ENCODE data around the gene DLL4. TPM values are rescaled to one million over a fixed set of nuclear protein-coding genes. Genes with fewer than 3 reads are reported as not detected.

DLL4 gene
- total and polyA plus RNA-seq, 10 of the 15 experiments (the other 5 are each of a cell fraction or from before 2014, with no cell fraction given), result 0.04 to 0.16 (median 0.09) TPM; not detected in 6

DNA sequence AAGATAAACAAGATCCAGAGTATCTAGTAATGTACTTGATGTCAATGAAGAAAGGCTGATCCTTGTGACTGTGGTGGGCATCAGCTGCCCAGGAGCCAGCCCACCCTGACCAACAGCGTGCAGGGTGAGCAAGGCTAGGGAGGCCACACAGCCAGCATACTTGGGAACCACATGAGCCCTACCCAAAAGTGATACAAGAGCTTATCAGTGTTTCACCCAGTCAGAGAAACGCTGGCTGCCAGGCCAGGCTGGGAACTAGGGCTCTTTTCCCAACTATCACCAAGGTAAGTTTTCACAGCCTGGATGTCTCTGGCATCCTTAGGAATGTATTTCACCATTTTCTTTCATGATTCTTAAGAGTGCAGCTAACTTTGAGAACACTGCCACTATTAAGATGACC lies 49.0 kb downstream of the DLL4 start (continued):
- TF ChIP-seq TAF1 (IDR thresholded peaks at IDR 0.05; ENCODE audit: borderline replicate concordance, low read depth, low read length), result no peak
- no peak for TF ChIP-seq SMAD1 (IDR thresholded peaks at IDR 0.05; ENCODE audit: low read depth, partially characterized antibody)
- no peak for TF ChIP-seq SREBF1 (IDR thresholded peaks at IDR 0.05; ENCODE audit: low read length)
- TF ChIP-seq MYB (IDR thresholded peaks at IDR 0.05; ENCODE audit: borderline replicate concordance, low read depth, low read length), result no peak
- TF ChIP-seq, protein P1, sequence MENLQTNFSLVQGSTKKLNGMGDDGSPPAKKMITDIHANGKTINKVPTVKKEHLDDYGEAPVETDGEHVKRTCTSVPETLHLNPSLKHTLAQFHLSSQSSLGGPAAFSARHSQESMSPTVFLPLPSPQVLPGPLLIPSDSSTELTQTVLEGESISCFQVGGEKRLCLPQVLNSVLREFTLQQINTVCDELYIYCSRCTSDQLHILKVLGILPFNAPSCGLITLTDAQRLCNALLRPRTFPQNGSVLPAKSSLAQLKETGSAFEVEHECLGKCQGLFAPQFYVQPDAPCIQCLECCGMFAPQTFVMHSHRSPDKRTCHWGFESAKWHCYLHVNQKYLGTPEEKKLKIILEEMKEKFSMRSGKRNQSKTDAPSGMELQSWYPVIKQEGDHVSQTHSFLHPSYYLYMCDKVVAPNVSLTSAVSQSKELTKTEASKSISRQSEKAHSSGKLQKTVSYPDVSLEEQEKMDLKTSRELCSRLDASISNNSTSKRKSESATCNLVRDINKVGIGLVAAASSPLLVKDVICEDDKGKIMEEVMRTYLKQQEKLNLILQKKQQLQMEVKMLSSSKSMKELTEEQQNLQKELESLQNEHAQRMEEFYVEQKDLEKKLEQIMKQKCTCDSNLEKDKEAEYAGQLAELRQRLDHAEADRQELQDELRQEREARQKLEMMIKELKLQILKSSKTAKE (IDR thresholded peaks at IDR 0.05; ENCODE audit: low read depth, poor library complexity, severe bottlenecking), result no peak
- TF ChIP-seq RAD51 (IDR thresholded peaks at IDR 0.05), result no peak
- TF ChIP-seq FOXK2 (IDR thresholded peaks at IDR 0.05), result no peak
- no peak for TF ChIP-seq SIN3A (IDR thresholded peaks at IDR 0.05; ENCODE audit: low read depth, low read length)
- TF ChIP-seq, protein P2, sequence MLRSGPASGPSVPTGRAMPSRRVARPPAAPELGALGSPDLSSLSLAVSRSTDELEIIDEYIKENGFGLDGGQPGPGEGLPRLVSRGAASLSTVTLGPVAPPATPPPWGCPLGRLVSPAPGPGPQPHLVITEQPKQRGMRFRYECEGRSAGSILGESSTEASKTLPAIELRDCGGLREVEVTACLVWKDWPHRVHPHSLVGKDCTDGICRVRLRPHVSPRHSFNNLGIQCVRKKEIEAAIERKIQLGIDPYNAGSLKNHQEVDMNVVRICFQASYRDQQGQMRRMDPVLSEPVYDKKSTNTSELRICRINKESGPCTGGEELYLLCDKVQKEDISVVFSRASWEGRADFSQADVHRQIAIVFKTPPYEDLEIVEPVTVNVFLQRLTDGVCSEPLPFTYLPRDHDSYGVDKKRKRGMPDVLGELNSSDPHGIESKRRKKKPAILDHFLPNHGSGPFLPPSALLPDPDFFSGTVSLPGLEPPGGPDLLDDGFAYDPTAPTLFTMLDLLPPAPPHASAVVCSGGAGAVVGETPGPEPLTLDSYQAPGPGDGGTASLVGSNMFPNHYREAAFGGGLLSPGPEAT (IDR thresholded peaks at IDR 0.05; ENCODE audit: low read depth), result no peak
- TF ChIP-seq POLR2AphosphoS5 (IDR thresholded peaks at IDR 0.05; ENCODE audit: low read length), result no peak
- no peak for TF ChIP-seq TCF12 (IDR thresholded peaks at IDR 0.05; ENCODE audit: low read depth, low read length)
- no peak for TF ChIP-seq JUND (IDR thresholded peaks at IDR 0.05; ENCODE audit: low read depth, low read length)

All from GM12878 (cell line).